Esophagus squamous epithelium (tissue), 5 donors: ENCODE data around the gene FCHSD1. TPM values are rescaled to one million over a fixed set of nuclear protein-coding genes. Genes with fewer than 3 reads are reported as not detected.

Experiments used
- DNase-seq: peaks from one replicate; lab custom pipeline; 2025; lab: John Stamatoyannopoulos, UW
- H3K27ac ChIP-seq, 4 donors: fragments of 200-600 bp; sonication (generic); one replicate each; pipeline ENCODE4 v1.5.1; 2016 to 2019; ENCODE audit warnings: mild to moderate bottlenecking in 1 of 4
- H3K27me3 ChIP-seq, 4 donors: fragments of 200-600 bp; sonication (generic); 1 replicate in 3 of 4; 2 replicates in 1 of 4; pipeline versions ENCODE4 v1.5.1 to v1.6.0; 2017 to 2021; ENCODE audit warnings: antibody characterized with exemption in 1 of 4
- H3K36me3 ChIP-seq, 3 donors: fragments of 200-600 bp; sonication (generic); one replicate each; pipeline ENCODE4 v1.5.1; 2016 to 2019
- H3K4me1 ChIP-seq, 3 donors: fragments of 200-600 bp; sonication (generic); one replicate each; pipeline ENCODE4 v1.5.1; 2017 to 2019
- H3K4me3 ChIP-seq, 4 donors: fragments of 200-600 bp; sonication (generic); 1 replicate in 3 of 4; 2 replicates in 1 of 4; pipeline ENCODE4 v1.5.1; 2016 to 2019; ENCODE audit warnings: mild to moderate bottlenecking in 2 of 4, moderate library complexity in 1 of 4
- H3K9me3 ChIP-seq, 3 donors: fragments of 200-600 bp; sonication (generic); one replicate each; pipeline ENCODE4 v1.5.1; 2016 to 2019
- CTCF ChIP-seq, 6 experiments: fragments of 450-650 bp in 4 of 6; fragments of 200-600 bp in 2 of 6; sonication (generic) in 2 of 6; IDR thresholded peaks; one replicate each; pipeline ENCODE4 v1.5.1; 2016 to 2019; ENCODE audit warnings: antibody characterized with exemption in 6 of 6, mild to moderate bottlenecking in 4 of 6, moderate library complexity in 4 of 6
- POLR2A ChIP-seq, 4 donors: fragments of 450-650 bp; IDR thresholded peaks; one replicate each; pipeline ENCODE4 v1.6.1; 2017; ENCODE audit warnings: antibody characterized with exemption in 4 of 4, mild to moderate bottlenecking in 4 of 4, moderate library complexity in 3 of 4
- WGBS, 2 donors: methylation state at CpG; one replicate each; pipeline ENCODE4 v1.1.5; 2018; 5-methylcytosine and 5-hydroxymethylcytosine counted together
- intact Hi-C: fragments of 100-400 bp; cut with DNase I; formaldehyde crosslinking; loops from one replicate; pipeline ENCODE4 v1.15.0; 2022
- total RNA-seq, 4 donors: library from RNA; depleted of rRNA; stranded (reverse); fragments of >200 nt; gene quantifications; one replicate each; pipeline ENCODE4 v1.1.0, GENCODE V29; 2016
- donor health status: DM: yes; HTN: yes; CAD: no.

FCHSD1 gene
- total RNA-seq, 4 donors from 2014 or later: 6.0 to 27.7 (median 10.4) TPM

- Histone ChIP-seq H3K36me3 (peaks cover 3 to 56% (median 8%) of the 10 kb centered on the region in 3 donors), H3K27ac (no peak overlapping the region), H3K4me1 (peaks cover 0 to 10% (median 0%) of the 10 kb centered on the region in 3 donors), H3K27me3 (no peaks in the 10 kb centered on the region), H3K4me3 (no peak overlapping the region), H3K9me3 (no peaks in the 10 kb centered on the region)
- intact Hi-C loops: no loop called here
- WGBS, 2 donors: 58 to 78% methylated on average over 2 of the region's 2 CpGs
- TF ChIP-seq CTCF (IDR thresholded peaks at IDR 0.05) (no peak), POLR2A (IDR thresholded peaks at IDR 0.05) (no peak)
- DNase-seq: no peak
These were observed 61.1 kb downstream of the FCHSD1 start for GRCh38 chr5:141590127-141590526.

Other genes with a start within 250 kb of the FCHSD1 start
- gene PCDHGA9, start 248.6 kb downstream of the FCHSD1 start, total RNA-seq: 1 to 10 TPM; 3.8 to 5.5 (median 5.1) TPM
- 1 to 10 TPM; 1.4 to 5.7 (median 4.2) TPM for gene PCDHGB6, start 243.4 kb downstream of the FCHSD1 start, total RNA-seq
- gene PCDHGA10, start 238.4 kb downstream of the FCHSD1 start, total RNA-seq: 1 to 10 TPM; 4.1 to 8.0 (median 7.3) TPM
- gene PCDHGB7, start 233.7 kb downstream of the FCHSD1 start, total RNA-seq: 10 to 100 TPM in 1 of 4 donors, 1 to 10 TPM in 3; 4.1 to 10.9 (median 5.8) TPM
- 1 to 10 TPM; 1.1 to 4.2 (median 3.5) TPM for gene PCDHGA11, start 230.4 kb downstream of the FCHSD1 start, total RNA-seq
- 1 to 10 TPM; 2.0 to 8.0 (median 2.5) TPM for gene PCDHGA12, start 220.9 kb downstream of the FCHSD1 start, total RNA-seq
- gene PCDHGC3, start 175.5 kb downstream of the FCHSD1 start, total RNA-seq: 10 to 100 TPM; 36.6 to 52.5 (median 38.6) TPM
- gene PCDHGC4, start 166.4 kb downstream of the FCHSD1 start, total RNA-seq: 1 to 10 TPM in 3 of 4 donors, under 1 TPM in 1; 0.21 to 3.3 (median 2.1) TPM
- gene PCDHGC5, start 162.3 kb downstream of the FCHSD1 start, total RNA-seq: 1 to 10 TPM in 3 of 4 donors, under 1 TPM in 1; 0.26 to 1.7 (median 1.5) TPM
- 100 to 1,000 TPM in 3 of 4 donors, 10 to 100 TPM in 1; 63.0 to 157 (median 124) TPM for gene DIAPH1, start 32.4 kb downstream of the FCHSD1 start, total RNA-seq
- gene HDAC3, start 14.6 kb downstream of the FCHSD1 start, total RNA-seq: 10 to 100 TPM; 33.0 to 60.8 (median 40.4) TPM
- 10 to 100 TPM in 1 of 4 donors, 1 to 10 TPM in 3; 4.3 to 10.4 (median 6.4) TPM for gene RELL2, start 14.4 kb downstream of the FCHSD1 start, total RNA-seq
- 1 to 10 TPM; 1.1 to 5.9 (median 2.4) TPM for gene ARAP3, start 30.8 kb upstream of the FCHSD1 start, total RNA-seq
- 100 to 1,000 TPM in 1 of 4 donors, 10 to 100 TPM in 3; 51.3 to 131 (median 67.9) TPM for gene PCDH1, start 227.0 kb upstream of the FCHSD1 start, total RNA-seq